Fibroblast of villous mesenchyme (primary cell): ENCODE data around the gene FOSL2. TPM values are rescaled to one million over a fixed set of nuclear protein-coding genes. Genes with fewer than 3 reads are reported as not detected.

ENCODE experiments used
- DNase-seq: peaks from one replicate; pipeline ENCODE4 v3.0.0-alpha.2; 2010; ENCODE audit warnings: low read depth
- H3K4me3 ChIP-seq: 2 replicates; pipeline ENCODE4 v1.5.1; 2011; ENCODE audit warnings: low read depth, mild to moderate bottlenecking, low read length
- CTCF ChIP-seq: IDR thresholded peaks from 2 replicates; pipeline ENCODE4 v1.5.1; 2012; ENCODE audit warnings: low read depth, mild to moderate bottlenecking, low read length; ENCODE audit not compliant: insufficient read depth
- total RNA-seq: library from RNA; depleted of rRNA; stranded (reverse); fragments of >200 nt; gene quantifications from 2 replicates; pipeline ENCODE4 v1.2.3, GENCODE V29; 2012

Gene FOSL2
- total RNA-seq, 1 donor: 81.6 TPM

DNA sequence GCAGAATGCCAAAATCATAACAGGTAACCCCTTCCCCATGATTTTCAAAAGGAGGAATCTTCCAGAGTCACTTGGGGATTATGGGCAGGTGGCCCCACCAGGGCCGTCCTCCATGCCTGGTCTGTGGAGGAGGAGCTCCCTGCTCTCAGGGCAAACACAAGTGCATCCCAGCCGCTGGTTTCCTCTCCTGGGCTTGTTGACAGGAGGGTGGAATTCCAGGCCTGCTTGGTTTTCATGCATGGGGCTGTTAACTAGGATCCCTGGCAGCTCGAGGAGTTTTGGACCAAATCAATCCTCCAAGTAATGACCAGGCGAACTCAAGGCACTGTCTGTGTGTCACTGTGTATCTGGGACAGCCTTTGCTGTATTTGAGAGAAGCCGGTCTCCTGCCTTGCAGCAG, 45.3 kb downstream of the FOSL2 start:
- DNase-seq: no peak
- no peak overlapping the region for H3K4me3 ChIP-seq
- TF ChIP-seq CTCF: no peak

DNA sequence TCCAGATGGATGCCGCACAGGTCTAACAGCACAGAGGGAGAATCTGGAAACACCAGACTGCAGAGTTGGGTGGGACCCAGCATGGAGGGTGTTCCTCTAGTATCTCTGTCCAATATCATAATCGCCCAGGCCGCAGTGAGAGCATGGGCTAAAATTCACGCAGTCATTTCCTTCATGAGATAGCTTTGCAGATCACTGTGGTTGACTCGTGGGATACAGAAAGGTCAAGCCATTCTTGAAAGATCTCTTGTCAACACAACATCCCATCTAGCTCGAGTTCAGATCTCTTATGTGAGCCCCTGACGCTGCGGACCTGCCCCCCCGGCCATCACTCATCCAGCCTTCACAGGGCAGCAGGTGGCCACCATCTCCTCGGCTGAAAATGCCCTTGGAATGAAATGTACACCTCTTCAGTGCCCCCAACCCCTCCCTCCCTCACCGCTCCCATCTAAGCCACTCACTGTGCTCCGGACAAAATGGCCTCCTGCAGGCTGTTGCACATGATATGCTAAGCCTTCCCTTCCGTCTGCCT, 45.9 kb downstream of the FOSL2 start:
- no peak for TF ChIP-seq CTCF
- no peak for DNase-seq
- no peak overlapping the region for H3K4me3 ChIP-seq

- no peak for DNase-seq
- no peak overlapping the region for H3K4me3 ChIP-seq
- TF ChIP-seq CTCF: no peak
These were observed 46.5 kb downstream of the FOSL2 start for GRCh38 chr2:28439127-28439526.

- no peak for DNase-seq
- no peak for TF ChIP-seq CTCF
- no peak overlapping the region for H3K4me3 ChIP-seq
These were observed 47.1 kb downstream of the FOSL2 start for GRCh38 chr2:28439763-28440162.

- TF ChIP-seq CTCF: no peak
- DNase-seq: no peak
These were observed 49.7 kb downstream of the FOSL2 start for GRCh38 chr2:28442328-28442727.

DNA sequence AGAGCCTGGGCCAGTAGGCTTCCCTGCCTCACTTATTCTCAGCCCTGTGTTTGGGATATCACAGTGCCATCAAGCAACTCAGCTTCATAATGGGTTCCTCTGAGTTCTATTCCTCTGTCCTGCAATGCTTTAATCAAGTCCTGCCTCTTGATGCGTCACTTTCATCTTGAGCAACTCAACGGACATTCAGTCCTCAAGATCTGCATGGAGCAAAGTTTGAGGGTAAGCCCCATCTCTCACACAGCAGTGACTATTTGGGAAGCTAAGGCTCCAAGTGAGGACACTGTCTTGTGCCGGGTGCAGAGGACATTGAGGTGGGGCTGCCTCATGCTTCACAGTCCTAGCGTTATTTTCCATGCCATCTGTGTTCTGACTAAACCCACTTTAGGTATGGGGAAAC, 52.3 kb downstream of the FOSL2 start:
- DNase-seq: no peak
- H3K4me3 ChIP-seq: no peak overlapping the region
- no peak for TF ChIP-seq CTCF

More at GRCh38 chr2:28442328-28442727, 49.7 kb downstream of the FOSL2 start:
- no peak overlapping the region for H3K4me3 ChIP-seq
